HG03175 (cell line): Measurements from ENCODE around the gene TBC1D22A.
"Not testable (repeated sequence)": the region's sequence is repeated elsewhere in the genome, so short reads cannot be mapped to it uniquely, and the experiment has no call there.

Source experiments
- ATAC-seq: cut with Tn5 transposase; IDR thresholded peaks from one replicate; pipeline ENCODE4 v1.9.1; 2021; ENCODE audit warnings: mild to moderate bottlenecking, moderate library complexity; ENCODE audit not compliant: unreplicated experiment

The TBC1D22A gene

DNA sequence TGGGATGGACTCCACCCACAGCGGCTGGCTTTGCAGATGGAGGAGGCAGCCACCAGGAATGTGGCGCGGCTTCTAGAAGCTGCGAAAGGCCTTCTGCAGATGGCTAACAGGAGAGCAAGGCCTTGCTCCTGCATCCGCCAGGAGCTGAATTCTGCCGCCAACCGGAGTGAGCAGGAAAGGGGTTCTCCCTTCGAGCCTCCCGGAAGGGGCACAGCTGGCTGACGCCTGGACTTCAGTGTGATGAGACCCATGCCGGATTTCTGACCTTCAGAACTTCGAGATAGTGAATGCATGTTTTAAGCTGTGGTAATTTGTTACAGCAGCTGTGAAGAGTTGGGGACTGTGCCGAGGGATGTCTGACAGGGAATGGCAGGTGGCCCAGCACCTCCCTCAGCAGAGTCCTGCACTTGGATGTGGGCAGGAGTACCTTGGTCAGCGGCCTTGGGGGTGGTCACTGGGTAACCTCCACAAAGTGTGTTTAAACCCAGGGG is 7.7 kb downstream of the TBC1D22A start:
- ATAC-seq: no peak

- ATAC-seq: no peak
Observed at GRCh38 chr22:46770726-46771125, 8.3 kb downstream of the TBC1D22A start.

GRCh38 chr22:46773076-46773475 is 10.6 kb downstream of the TBC1D22A start:
- ATAC-seq: no peak

- no peak for ATAC-seq
Observed at GRCh38 chr22:46774253-46774979, 12.0 kb downstream of the TBC1D22A start.

- no peak for ATAC-seq
Observed at GRCh38 chr22:46774980-46775849, 12.8 kb downstream of the TBC1D22A start.

GRCh38 chr22:46775850-46776826 is 13.7 kb downstream of the TBC1D22A start:
- ATAC-seq: no peak

- no peak for ATAC-seq
Observed at GRCh38 chr22:46776876-46777608, 14.6 kb downstream of the TBC1D22A start.

DNA sequence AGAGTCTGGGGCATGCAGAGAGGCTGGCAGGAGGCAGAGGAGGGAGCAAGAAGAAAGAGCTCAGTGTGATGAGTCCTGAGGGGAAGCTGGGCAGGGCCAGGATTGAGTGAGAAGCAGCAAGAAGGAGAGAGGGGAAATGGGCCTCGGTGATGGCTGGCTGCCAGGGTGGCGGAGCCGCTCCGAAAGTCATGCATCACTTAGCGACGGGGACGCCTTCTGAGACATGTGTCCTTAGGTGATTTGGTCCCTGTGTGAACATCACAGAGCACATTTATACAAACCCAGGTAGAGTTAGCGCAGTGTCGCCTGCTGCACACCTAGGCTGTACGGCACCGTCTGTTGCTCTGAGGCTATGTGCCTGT is 15.1 kb downstream of the TBC1D22A start:
- ATAC-seq: no peak

DNA sequence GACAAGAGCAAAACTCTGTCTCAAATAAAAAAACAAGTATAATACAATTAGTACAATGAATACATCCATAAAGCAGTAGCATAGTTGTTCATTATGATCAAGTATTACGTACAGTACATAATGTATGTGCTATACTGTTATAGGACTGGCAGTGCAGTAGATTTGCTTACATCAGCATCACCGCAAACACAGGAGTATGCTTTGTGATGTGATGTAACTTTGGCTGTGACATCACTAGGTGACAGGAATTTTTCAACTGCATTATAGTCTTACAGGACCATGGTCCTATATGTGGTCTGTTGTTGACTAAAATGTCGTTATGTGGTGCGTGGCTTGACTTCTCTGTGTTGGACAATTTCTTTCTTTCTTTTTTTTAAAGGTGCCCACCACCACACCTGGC is 16.6 kb downstream of the TBC1D22A start:
- ATAC-seq: no peak

DNA sequence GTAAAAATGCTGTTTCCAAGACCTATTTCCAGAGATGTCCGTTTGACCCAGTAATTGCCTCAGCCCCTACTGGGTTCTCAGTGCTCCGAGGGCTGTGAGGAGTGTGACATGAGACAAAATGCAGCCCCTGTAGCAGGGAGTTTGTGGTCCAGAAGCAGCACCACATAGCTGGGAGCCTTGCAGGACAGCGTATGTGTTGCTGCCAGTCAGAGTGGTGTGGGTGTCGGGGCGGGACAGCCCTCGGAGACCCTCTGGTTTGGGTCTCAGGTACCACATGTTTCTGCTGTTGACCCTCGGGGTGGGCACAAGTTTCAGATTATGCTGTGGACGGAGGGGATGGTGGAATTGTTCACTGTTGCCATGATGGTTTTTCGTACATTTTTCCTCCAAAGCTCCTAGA is 17.2 kb downstream of the TBC1D22A start:
- no peak for ATAC-seq

DNA sequence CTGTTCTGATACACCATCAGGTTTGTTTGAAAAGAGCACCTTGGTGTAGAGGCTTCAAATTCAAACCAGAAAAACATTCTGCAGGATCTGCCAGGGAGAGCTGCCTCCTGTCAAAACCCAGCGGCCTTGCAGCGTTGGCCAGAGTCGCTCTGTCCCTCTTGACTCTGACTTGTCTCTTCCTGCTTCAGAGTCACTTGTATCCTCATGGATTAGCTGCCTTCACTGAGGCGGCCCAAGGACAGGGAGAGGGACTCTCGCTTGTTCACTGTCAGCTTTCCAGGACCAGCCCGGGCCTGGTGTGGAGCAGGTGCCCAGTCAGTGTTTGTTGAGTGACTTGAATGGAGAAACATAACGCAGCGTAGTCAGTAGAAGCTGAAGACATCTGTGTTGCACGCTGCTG is 18.0 kb downstream of the TBC1D22A start:
- ATAC-seq: no peak

- ATAC-seq: no peak
Observed at GRCh38 chr22:46781291-46781690, 18.8 kb downstream of the TBC1D22A start.

- ATAC-seq: not testable (repeated sequence)
Observed at GRCh38 chr22:46782200-46782599, 19.8 kb downstream of the TBC1D22A start.

DNA sequence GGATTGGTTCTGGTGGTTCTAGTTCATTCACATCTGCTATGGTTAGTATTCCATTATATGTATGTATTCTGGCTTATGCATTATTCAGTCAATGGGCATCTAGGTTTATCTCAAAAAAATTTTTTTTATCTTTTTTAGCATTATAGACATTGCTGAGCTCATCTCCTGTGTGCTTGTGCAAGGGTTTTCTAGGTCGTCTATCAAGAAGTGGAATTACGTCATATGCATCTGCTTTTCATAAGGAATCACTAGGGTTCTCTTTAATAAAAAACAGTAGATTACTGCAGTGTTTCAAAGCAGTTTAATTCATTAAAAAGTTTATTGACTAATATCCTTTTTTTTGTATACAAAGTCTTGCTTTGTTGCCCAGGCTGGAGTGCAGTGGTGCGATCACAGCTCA is 21.3 kb downstream of the TBC1D22A start:
- ATAC-seq: no peak

- ATAC-seq: no peak
Observed at GRCh38 chr22:46788441-46789172, 26.2 kb downstream of the TBC1D22A start.

GRCh38 chr22:46789992-46790391 is 27.5 kb downstream of the TBC1D22A start:
- ATAC-seq: no peak

DNA sequence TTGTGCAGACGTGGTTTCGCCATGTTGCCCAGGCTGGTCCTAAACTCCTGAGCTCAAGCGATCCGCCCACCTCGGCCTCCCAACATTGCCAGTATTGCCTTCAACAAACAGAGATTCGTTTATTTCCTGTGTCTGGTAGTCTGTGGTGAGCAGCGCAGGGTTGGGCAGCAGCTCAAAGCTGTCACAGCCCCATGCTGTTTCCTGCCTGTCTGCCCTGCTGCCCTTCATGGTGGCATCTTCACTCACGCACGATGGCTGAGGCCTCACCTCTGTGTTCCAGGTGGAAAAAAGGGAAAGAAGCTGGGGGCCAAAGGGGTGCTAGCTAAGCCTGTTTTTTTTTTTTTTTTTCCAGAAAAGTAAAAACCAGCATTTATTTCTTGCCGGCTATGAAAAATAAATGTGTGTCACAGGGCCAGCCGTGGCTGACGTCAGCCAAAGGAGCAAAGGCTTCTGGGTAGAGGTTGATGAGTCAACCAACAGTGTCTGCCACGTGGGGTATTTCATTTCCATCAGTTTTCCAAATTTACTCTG is 28.8 kb downstream of the TBC1D22A start:
- peak; percentile 42 for ATAC-seq

- no peak for ATAC-seq
Observed at GRCh38 chr22:46792061-46792796, 29.8 kb downstream of the TBC1D22A start.

DNA sequence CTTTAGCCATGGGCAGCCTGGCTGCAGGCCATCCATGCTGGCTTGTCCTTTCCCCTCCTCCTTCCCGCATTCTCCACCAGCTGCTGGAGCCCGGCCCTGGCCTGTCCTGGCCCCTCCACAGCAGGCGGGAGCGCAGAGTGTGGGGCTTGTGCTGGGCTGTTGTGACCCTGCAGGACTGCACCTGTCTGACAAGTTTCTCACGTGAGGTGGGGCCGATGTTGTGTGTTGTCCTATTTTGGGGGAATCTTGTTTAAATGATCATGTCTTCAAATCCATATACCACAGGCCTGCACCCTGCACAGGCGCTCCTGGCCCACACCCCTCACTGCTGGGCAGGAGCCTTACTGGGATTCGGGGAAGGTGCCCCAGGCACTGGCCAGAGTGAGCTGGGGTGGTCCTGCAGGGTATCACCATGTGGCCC is 30.4 kb downstream of the TBC1D22A start:
- ATAC-seq: no peak
